KMS-11 (cell line): ENCODE data around the gene SP6.

Source experiments
- H2AFZ ChIP-seq: fragments of 200-600 bp; sonication (generic); 2 replicates; pipeline ENCODE4 v1.6.1; 2016; ENCODE audit warnings: antibody characterized with exemption, mixed run types, low read depth
- H3K27ac ChIP-seq: fragments of 200-600 bp; sonication (generic); 2 replicates; pipeline ENCODE4 v1.6.1; 2016; ENCODE audit warnings: mild to moderate bottlenecking, mixed run types
- H3K27me3 ChIP-seq: fragments of 200-600 bp; sonication (generic); 2 replicates; pipeline ENCODE4 v1.6.1; 2017; ENCODE audit warnings: mild to moderate bottlenecking, low read depth, mixed run types, moderate library complexity; ENCODE audit not compliant: insufficient read depth
- H3K36me3 ChIP-seq: fragments of 200-600 bp; sonication (generic); 2 replicates; pipeline ENCODE4 v1.6.1; 2017; ENCODE audit warnings: mild to moderate bottlenecking, mixed run types; ENCODE audit not compliant: insufficient read depth
- H3K4me1 ChIP-seq: fragments of 200-600 bp; sonication (generic); 2 replicates; pipeline ENCODE4 v1.6.1; 2016; ENCODE audit warnings: mild to moderate bottlenecking, low read depth, mixed run types; ENCODE audit not compliant: poor library complexity, severe bottlenecking
- H3K4me2 ChIP-seq: fragments of 200-600 bp; sonication (generic); 2 replicates; pipeline ENCODE4 v1.7.0; 2016; ENCODE audit warnings: mild to moderate bottlenecking, mixed run types
- H3K4me3 ChIP-seq: fragments of 200-600 bp; sonication (generic); IDR thresholded peaks from 2 replicates; pipeline ENCODE4 v1.6.1; 2017; ENCODE audit warnings: low read depth, low read length, mixed read lengths; ENCODE audit not compliant: insufficient read depth
- H3K79me2 ChIP-seq: fragments of 200-600 bp; sonication (generic); 2 replicates; pipeline ENCODE4 v1.6.1; 2016; ENCODE audit warnings: low read depth, mixed run types; ENCODE audit not compliant: insufficient read depth
- H3K9ac ChIP-seq: fragments of 200-600 bp; sonication (generic); 2 replicates; pipeline ENCODE4 v1.6.1; 2016; ENCODE audit warnings: mild to moderate bottlenecking, mixed run types
- H4K20me1 ChIP-seq: fragments of 200-600 bp; sonication (generic); 2 replicates; pipeline ENCODE4 v1.6.1; 2016; ENCODE audit warnings: mild to moderate bottlenecking, mixed run types; ENCODE audit not compliant: insufficient read depth
- TF ChIP-seq, protein P1 (sequence below): fragments of 200-600 bp; sonication (generic); conservative IDR thresholded peaks from 2 replicates; pipeline ENCODE4 v1.6.1; 2017; ENCODE audit warnings: low read depth, mild to moderate bottlenecking, antibody characterized with exemption, low read length, moderate library complexity, mixed read lengths

Gene SP6

DNA sequence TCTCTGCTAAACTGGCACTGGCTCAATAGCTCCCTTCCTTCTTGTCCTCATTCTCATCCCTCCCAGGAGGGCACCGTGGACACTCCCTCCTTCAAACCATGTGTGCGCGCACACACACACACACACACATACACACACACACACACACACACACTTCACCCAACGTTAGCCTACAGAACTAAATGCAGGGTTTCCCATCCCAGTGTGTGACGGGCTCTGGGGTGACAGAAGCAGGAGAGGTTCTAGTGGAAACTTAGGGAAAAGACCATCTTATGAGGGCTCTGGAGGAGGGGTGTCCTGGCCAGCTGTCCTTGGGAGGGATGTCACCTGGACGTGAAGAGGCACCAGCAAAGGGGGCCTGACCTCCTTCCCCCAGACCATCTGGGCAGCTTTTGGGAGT, 49.1 kb downstream of the SP6 start:
- no peaks in the 10 kb centered on the region for H4K20me1 ChIP-seq

DNA sequence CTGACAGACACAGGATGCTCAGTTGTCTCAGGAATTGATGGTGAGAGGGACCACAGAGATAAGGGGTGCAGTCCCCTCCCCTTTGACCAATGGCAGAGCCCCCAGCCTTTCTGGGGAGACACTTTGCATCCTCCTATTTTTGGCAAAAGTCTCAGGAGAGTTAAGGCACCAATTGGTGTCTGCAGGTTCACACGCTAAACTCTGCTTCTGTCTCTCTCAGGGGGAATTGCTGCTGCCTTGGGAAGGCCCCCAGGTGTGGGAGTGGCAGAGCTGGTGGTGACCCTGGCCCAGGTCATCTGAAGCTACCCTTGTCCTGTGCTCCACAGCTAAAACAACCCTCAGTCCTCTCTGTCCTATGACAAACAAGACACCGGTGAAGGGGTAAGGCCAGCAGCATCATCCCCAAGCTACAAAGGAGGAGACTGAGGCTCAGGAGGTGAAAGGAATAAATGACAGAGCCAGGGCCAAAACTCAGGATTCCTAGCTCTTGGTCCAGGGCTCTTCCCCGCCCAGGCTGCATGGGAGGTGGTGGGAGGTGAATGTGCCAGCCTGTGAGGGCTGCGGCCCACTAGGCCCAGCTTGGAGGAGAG, 49.7 kb downstream of the SP6 start:
- no peaks in the 10 kb centered on the region for H3K79me2 ChIP-seq
- 0 out of 2 replicates have a peak, but pooled peaks cover 6% of the 10 kb centered on the region for H3K27me3 ChIP-seq
- no peaks in the 10 kb centered on the region for H3K4me1 ChIP-seq
- no peak overlapping the region for H3K4me2 ChIP-seq
- H4K20me1 ChIP-seq: no peaks in the 10 kb centered on the region
- H2AFZ ChIP-seq: no peak overlapping the region
- TF ChIP-seq, protein P1, sequence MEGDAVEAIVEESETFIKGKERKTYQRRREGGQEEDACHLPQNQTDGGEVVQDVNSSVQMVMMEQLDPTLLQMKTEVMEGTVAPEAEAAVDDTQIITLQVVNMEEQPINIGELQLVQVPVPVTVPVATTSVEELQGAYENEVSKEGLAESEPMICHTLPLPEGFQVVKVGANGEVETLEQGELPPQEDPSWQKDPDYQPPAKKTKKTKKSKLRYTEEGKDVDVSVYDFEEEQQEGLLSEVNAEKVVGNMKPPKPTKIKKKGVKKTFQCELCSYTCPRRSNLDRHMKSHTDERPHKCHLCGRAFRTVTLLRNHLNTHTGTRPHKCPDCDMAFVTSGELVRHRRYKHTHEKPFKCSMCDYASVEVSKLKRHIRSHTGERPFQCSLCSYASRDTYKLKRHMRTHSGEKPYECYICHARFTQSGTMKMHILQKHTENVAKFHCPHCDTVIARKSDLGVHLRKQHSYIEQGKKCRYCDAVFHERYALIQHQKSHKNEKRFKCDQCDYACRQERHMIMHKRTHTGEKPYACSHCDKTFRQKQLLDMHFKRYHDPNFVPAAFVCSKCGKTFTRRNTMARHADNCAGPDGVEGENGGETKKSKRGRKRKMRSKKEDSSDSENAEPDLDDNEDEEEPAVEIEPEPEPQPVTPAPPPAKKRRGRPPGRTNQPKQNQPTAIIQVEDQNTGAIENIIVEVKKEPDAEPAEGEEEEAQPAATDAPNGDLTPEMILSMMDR: no peak
- no peaks in the 10 kb centered on the region for H3K36me3 ChIP-seq
- no peak overlapping the region for H3K4me3 ChIP-seq
- H3K27ac ChIP-seq: no peak overlapping the region
- H3K9ac ChIP-seq: no peak overlapping the region

More for the DNA sequence above, 49.1 kb downstream of the SP6 start:
- H3K4me1 ChIP-seq: no peaks in the 10 kb centered on the region
- H3K4me3 ChIP-seq: no peak overlapping the region
- TF ChIP-seq, protein P1: no peak
- H3K27me3 ChIP-seq: 0 out of 2 replicates have a peak, but pooled peaks cover 6% of the 10 kb centered on the region
- H2AFZ ChIP-seq: no peak overlapping the region
- H3K9ac ChIP-seq: no peak overlapping the region
- no peak overlapping the region for H3K4me2 ChIP-seq
- H3K79me2 ChIP-seq: no peaks in the 10 kb centered on the region
- H3K27ac ChIP-seq: no peak overlapping the region
- H3K36me3 ChIP-seq: no peaks in the 10 kb centered on the region

DNA sequence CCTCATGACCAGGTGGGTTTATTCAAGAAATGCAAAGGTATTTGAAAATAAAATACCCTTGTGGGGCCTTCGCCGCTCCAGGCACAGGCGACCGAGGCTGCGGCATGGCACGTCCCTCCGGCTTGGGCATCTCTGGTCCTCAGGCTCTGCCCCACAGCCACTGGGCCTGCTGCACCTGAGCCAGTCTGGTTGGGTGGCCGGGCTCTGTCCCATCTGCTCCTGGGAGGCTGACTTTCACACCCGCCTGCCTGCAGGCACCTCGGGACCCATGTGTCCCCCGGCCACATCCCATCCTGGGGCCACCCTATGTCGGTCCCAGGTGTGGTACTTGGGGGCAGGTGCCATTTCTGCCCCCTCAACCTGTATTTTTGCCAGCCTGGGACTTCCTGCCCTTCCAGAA, 50.3 kb downstream of the SP6 start:
- Histone ChIP-seq H3K27ac (no peak overlapping the region), H3K4me1 (no peaks in the 10 kb centered on the region), H3K27me3 (peaks cover 7% of the 10 kb centered on the region; the same call in 1 of the 2 replicates), H3K36me3 (no peaks in the 10 kb centered on the region), H3K9ac (no peak overlapping the region), H3K4me2 (no peak overlapping the region), H3K79me2 (no peaks in the 10 kb centered on the region), H3K4me3 (no peak overlapping the region), H2AFZ (no peak overlapping the region), H4K20me1 (no peaks in the 10 kb centered on the region)
- TF ChIP-seq, protein P1: no peak

DNA sequence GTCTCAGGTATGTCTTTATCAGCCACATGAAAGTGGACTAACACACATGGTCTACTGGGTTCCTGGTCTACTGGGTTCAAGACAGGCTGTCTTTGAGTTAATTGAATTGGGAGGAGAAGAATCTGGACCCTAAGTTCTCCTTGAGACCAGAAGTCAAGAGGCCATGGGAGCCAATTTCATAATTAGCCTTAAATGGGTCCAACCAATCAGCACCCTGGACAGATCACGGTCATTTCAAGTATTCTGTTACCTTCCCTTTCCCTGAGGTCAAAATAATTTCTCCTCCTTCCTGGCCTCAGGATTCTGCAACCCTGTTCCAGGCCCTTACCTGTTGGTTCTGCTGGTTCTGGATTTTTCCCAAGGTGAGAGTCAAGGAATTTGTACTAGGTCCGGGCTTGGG, 53.2 kb downstream of the SP6 start:
- Histone ChIP-seq H3K4me2 (no peak overlapping the region), H3K27me3 (peaks cover 16% of the 10 kb centered on the region; the same call in 1 of the 2 replicates), H3K4me3 (no peak overlapping the region), H3K27ac (no peak overlapping the region), H3K9ac (no peak overlapping the region), H4K20me1 (no peaks in the 10 kb centered on the region), H2AFZ (no peak overlapping the region), H3K36me3 (no peaks in the 10 kb centered on the region), H3K4me1 (no peaks in the 10 kb centered on the region), H3K79me2 (no peaks in the 10 kb centered on the region)
- TF ChIP-seq, protein P1: no peak
